ENCODE results near the gene PRELID2.

- TF ChIP-seq POLR2A (IDR thresholded peaks at IDR 0.05) (no peak), CTCF (IDR thresholded peaks at IDR 0.05) (no peak)
Measured at GRCh38 chr5:145835848-145836239, 702 bp upstream of the PRELID2 start.

Measured in transverse colon (tissue), 3 donors.